Panc1 (cell line): ENCODE measurements around the gene LRRC70. TPM values are rescaled to one million over a fixed set of nuclear protein-coding genes. Genes with fewer than 3 reads are reported as not detected.

ENCODE experiments used
- ATAC-seq: fragments of 200-7000 bp; cut with Tn5 transposase; 2 replicates; pipeline ENCODE4 v1.9.1; 2020; ENCODE audit warnings: mild to moderate bottlenecking, moderate library complexity
- BruUV-seq: library from RNA; stranded (reverse); fragments of 400-500 nt; replicated peaks from 2 replicates; lab custom pipeline; 2021; lab: Mats Ljungman, UMichigan
- CTCF ChIA-PET: fragments of 300-600 bp; sonication (Branson Sonifier 250); formaldehyde crosslinking; loops from one replicate; lab custom pipeline; 2022; ENCODE audit warnings: antibody characterized with exemption; lab: Charles Lee
- POLR2A ChIA-PET: fragments of 300-600 bp; sonication (Branson Sonifier 250); formaldehyde crosslinking; loops from one replicate; lab custom pipeline; 2022; ENCODE audit warnings: antibody characterized with exemption; lab: Charles Lee
- DNase-seq: peaks from one replicate; pipeline ENCODE4 v3.0.0-alpha.2; 2010; ENCODE audit warnings: low read depth, low spot score
- H3K27ac ChIP-seq: 2 replicates; pipeline ENCODE4 v1.5.1; 2011; ENCODE audit warnings: mild to moderate bottlenecking, low read length, inconsistent platforms
- H3K27me3 ChIP-seq: fragments of 200-500 bp; sonication (Bioruptor generic); 2 replicates; pipeline ENCODE4 v1.6.0; 2014; ENCODE audit warnings: low read length, inconsistent platforms; ENCODE audit not compliant: control insufficient read depth, insufficient read depth
- H3K36me3 ChIP-seq: fragments of 200-500 bp; sonication (Bioruptor generic); 2 replicates; pipeline ENCODE4 v1.5.1; 2014; ENCODE audit warnings: inconsistent platforms, mild to moderate bottlenecking, low read length, moderate library complexity; ENCODE audit not compliant: control insufficient read depth, insufficient read depth
- H3K4me1 ChIP-seq: 2 replicates; pipeline ENCODE4 v1.5.1; 2011; ENCODE audit warnings: inconsistent platforms, mild to moderate bottlenecking, low read length, moderate library complexity; ENCODE audit not compliant: control insufficient read depth, insufficient read depth
- H3K4me3 ChIP-seq, 2 experiments: 2 replicates each; pipeline ENCODE4 v1.5.1; 2011 to 2012; ENCODE audit warnings: low read depth in 2 of 2, low read length in 2 of 2, mild to moderate bottlenecking in 2 of 2, inconsistent platforms in 1 of 2, moderate library complexity in 1 of 2
- H3K9me3 ChIP-seq: fragments of 200-500 bp; sonication (Bioruptor generic); 2 replicates; pipeline ENCODE4 v1.5.1; 2014; ENCODE audit warnings: low read depth, mild to moderate bottlenecking, inconsistent platforms, low read length, moderate library complexity; ENCODE audit not compliant: control insufficient read depth, insufficient read depth
- CTCF ChIP-seq: fragments of 450-650 bp; IDR thresholded peaks from 2 replicates; pipeline ENCODE4 v1.5.1; 2017; ENCODE audit warnings: mild to moderate bottlenecking
- POLR2AphosphoS5 ChIP-seq: IDR thresholded peaks from 2 replicates; pipeline ENCODE4 v1.6.1; 2012; ENCODE audit warnings: mild to moderate bottlenecking, low read depth, low read length, moderate library complexity
- REST ChIP-seq, 2 experiments: IDR thresholded peaks; 2 replicates each; pipeline ENCODE4 v1.6.1; 2011 to 2012; ENCODE audit warnings: low read depth in 2 of 2, control low read depth in 1 of 2, low read length in 1 of 2, mild to moderate bottlenecking in 1 of 2, moderate library complexity in 1 of 2; ENCODE audit not compliant: insufficient read depth in 1 of 2
- SIN3A ChIP-seq: IDR thresholded peaks from 2 replicates; pipeline ENCODE4 v1.6.1; 2012; ENCODE audit warnings: low read depth, mild to moderate bottlenecking, low read length, moderate library complexity, borderline replicate concordance; ENCODE audit not compliant: insufficient read depth
- TCF7L2 ChIP-seq: IDR thresholded peaks from 2 replicates; pipeline ENCODE4 v1.6.1; 2011; ENCODE audit warnings: mild to moderate bottlenecking, low read depth, low read length, inconsistent platforms
- in situ Hi-C: cut with HindIII; loops from 2 replicates; pipeline ENCODE4 v1.10.0; 2016; ENCODE audit warnings: low sequenced_read_pairs, low pct_unique_long_range_greater_than_20kb
- intact Hi-C: fragments of 100-400 bp; cut with micrococcal nuclease; formaldehyde crosslinking; loops from one replicate; pipeline ENCODE4 v1.10.0; 2022; ENCODE audit not compliant: unreplicated experiment
- total RNA-seq: library from RNA; stranded (reverse); gene quantifications from one replicate; pipeline ENCODE4 v1.2.1, GENCODE V29; 2021; ENCODE audit not compliant: unreplicated experiment

Gene LRRC70
- total RNA-seq, 1 experiment from 2014 or later: 0.13 TPM

- no peaks in the 10 kb centered on the region for H3K4me1 ChIP-seq
- ATAC-seq (no peak), DNase-seq (no peak)
- no TSS peak for BruUV-seq
- ChIA-PET POLR2A (no interaction called here), CTCF (no interaction called here)
- intact Hi-C loops: no loop called here
- no peak overlapping the region for H3K4me3 ChIP-seq
- H3K9me3 ChIP-seq: no peaks in the 10 kb centered on the region
- TF ChIP-seq REST (IDR thresholded peaks at IDR 0.05; ENCODE audit: insufficient read depth in 1 of 2, low read depth in 2 of 2, low read length in 1 of 2) (no peak), TCF7L2 (no peak), POLR2AphosphoS5 (no peak), CTCF (no peak), SIN3A (no peak)
- no peaks in the 10 kb centered on the region; the same call in 1 of the 2 replicates for H3K36me3 ChIP-seq
- in situ Hi-C loops: no loop called here
- H3K27ac ChIP-seq: no peak overlapping the region
- H3K27me3 ChIP-seq: no peaks in the 10 kb centered on the region
Observed at GRCh38 chr5:62562867-62563266, 15.8 kb upstream of the LRRC70 start.

GRCh38 chr5:62564101-62564500 lies 14.5 kb upstream of the LRRC70 start:
- no peaks in the 10 kb centered on the region for H3K9me3 ChIP-seq

More at GRCh38 chr5:62564101-62564500, 14.5 kb upstream of the LRRC70 start:
- ChIA-PET POLR2A (no interaction called here), CTCF (no interaction called here)
- Histone ChIP-seq H3K27me3 (no peaks in the 10 kb centered on the region), H3K27ac (no peak overlapping the region), H3K36me3 (no peaks in the 10 kb centered on the region; the same call in 1 of the 2 replicates), H3K4me1 (no peaks in the 10 kb centered on the region), H3K4me3 (no peak overlapping the region)
- in situ Hi-C loops: no loop called here
- no peak for TF ChIP-seq POLR2AphosphoS5
- TF ChIP-seq CTCF: no peak
- no peak for TF ChIP-seq SIN3A
- TF ChIP-seq REST (IDR thresholded peaks at IDR 0.05; ENCODE audit: insufficient read depth in 1 of 2, low read depth in 2 of 2, low read length in 1 of 2): no peak
- TF ChIP-seq TCF7L2: no peak
- no peak for DNase-seq
- no TSS peak for BruUV-seq
- intact Hi-C loops: no loop called here
- ATAC-seq: no peak
